C4-2B (cell line): ENCODE results near the gene EPHA4.

Source experiments
- ZFX ChIP-seq: fragments of 450-650 bp; IDR thresholded peaks from 2 replicates; pipeline ENCODE4 v1.6.1; 2017
- TF ChIP-seq, protein P1 (sequence below): fragments of 450-650 bp; conservative IDR thresholded peaks from 2 replicates; pipeline ENCODE4 v1.5.1; 2017; ENCODE audit warnings: mild to moderate bottlenecking

DNA sequence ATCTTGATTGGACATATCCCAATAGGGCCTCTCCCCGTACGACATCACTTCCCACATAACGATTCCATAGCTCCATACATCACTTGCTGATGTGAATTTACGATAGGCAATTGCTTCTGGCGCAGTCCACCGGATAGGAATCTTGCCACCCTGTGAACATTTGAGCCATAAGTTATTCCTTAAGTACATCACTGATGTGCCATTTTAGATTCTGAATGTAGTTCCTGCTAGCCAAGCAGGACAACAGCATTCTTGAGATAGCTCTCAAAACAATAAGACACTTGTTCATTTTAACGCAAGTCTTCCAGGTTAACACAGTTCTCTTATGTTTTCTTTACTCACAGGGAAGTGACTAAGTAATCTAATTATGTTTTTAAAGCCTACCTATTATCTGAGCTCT lies 138.0 kb downstream of the EPHA4 start:
- TF ChIP-seq, protein P1, sequence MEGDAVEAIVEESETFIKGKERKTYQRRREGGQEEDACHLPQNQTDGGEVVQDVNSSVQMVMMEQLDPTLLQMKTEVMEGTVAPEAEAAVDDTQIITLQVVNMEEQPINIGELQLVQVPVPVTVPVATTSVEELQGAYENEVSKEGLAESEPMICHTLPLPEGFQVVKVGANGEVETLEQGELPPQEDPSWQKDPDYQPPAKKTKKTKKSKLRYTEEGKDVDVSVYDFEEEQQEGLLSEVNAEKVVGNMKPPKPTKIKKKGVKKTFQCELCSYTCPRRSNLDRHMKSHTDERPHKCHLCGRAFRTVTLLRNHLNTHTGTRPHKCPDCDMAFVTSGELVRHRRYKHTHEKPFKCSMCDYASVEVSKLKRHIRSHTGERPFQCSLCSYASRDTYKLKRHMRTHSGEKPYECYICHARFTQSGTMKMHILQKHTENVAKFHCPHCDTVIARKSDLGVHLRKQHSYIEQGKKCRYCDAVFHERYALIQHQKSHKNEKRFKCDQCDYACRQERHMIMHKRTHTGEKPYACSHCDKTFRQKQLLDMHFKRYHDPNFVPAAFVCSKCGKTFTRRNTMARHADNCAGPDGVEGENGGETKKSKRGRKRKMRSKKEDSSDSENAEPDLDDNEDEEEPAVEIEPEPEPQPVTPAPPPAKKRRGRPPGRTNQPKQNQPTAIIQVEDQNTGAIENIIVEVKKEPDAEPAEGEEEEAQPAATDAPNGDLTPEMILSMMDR: no peak
- no peak for TF ChIP-seq ZFX
